Adipocyte (in vitro differentiated cells): Measurements from ENCODE around the gene SLC3A2.

Experiments used
- DNase-seq: peaks from one replicate; pipeline ENCODE4 v3.0.0-alpha.2; 2015; ENCODE audit warnings: low read depth
- H3K27me3 ChIP-seq: replicated peaks from 2 replicates; pipeline ENCODE4 v1.7.0; 2013; ENCODE audit warnings: mild to moderate bottlenecking, low read length, moderate library complexity; ENCODE audit not compliant: control insufficient read depth, insufficient read depth
- H3K36me3 ChIP-seq: 2 replicates; pipeline ENCODE4 v1.7.0; 2013; ENCODE audit warnings: low read length, mild to moderate bottlenecking, moderate library complexity; ENCODE audit not compliant: control insufficient read depth, insufficient read depth, severe bottlenecking
- H3K4me1 ChIP-seq: 2 replicates; pipeline ENCODE4 v1.7.0; 2013; ENCODE audit warnings: mild to moderate bottlenecking, low read length, moderate library complexity; ENCODE audit not compliant: control insufficient read depth, insufficient read depth
- H3K4me3 ChIP-seq: 2 replicates; pipeline ENCODE4 v1.7.0; 2013; ENCODE audit warnings: mild to moderate bottlenecking, low read length, moderate library complexity
- H3K9ac ChIP-seq: 2 replicates; pipeline ENCODE4 v1.7.0; 2013; ENCODE audit warnings: mild to moderate bottlenecking, low read length, moderate library complexity
- H3K9me3 ChIP-seq: 2 replicates; pipeline ENCODE4 v1.7.0; 2013; ENCODE audit warnings: mild to moderate bottlenecking, low read length, moderate library complexity; ENCODE audit not compliant: control insufficient read depth

The SLC3A2 gene

DNA sequence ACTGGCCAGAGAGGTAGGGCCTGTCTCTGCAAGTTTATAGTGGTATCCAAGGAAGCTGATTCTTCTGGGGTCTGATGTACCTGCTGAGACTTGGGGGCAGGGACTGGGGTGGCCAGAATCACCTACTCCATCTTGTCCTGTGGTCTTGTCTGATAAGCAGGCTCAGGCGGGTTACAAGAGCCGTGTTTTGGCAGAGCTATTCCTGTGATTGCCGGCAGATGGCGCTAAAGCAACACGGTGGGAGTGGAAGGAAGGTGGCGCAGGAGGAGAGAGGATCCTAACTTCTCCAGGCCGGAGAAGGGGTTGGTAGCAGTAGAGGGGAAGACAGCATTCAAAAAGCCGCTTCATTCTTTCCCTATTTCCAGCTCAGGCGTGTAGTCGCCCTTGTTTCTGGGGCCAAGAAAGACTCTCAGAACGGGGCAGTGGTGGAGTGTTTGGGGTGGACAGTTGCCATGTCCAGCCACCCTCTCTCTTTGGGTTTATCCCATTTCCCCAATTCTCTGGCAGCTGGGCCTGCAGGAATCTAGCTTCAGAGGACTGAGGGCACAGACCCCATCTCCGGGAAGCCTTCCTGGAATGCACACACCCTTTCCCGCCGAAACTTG lies 25.3 kb downstream of the SLC3A2 start:
- no peaks in the 10 kb centered on the region for H3K9me3 ChIP-seq
- DNase-seq = peak; percentile 92
- peaks cover 21% of the 10 kb centered on the region for H3K4me1 ChIP-seq
- no peak overlapping the region for H3K4me3 ChIP-seq
- no peak overlapping the region for H3K9ac ChIP-seq
- H3K27me3 ChIP-seq = peaks cover 11% of the 10 kb centered on the region
- H3K36me3 ChIP-seq = no peaks in the 10 kb centered on the region

DNA sequence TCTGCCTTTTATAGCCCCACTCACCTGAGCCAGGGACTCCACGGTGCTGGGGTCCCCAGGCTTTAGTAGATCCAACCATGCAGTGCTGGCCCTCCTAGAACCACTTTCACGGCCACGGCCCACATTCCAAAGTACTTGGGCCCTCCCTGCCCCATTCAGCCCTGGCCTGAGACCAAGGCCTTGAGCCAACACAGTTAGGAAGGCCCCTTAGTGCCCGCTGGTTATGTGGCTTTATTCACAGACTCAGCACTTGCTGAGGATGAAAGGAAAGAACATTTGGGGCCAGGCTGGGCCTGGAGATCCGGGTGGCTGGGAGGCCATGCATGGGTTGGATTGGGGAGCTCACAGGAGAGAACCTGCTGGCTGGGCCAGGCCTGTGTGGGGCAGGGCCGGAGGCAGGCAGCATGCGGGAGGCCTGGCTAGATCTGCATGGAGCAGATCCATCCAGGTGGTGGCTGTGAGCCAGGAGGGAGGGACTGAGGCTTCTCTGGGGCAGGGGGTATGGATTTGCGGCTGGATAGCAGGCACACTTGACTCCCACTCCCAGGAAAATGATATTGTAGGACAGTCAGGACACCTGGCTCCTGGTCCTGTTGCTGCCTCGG lies 27.9 kb downstream of the SLC3A2 start:
- H3K27me3 ChIP-seq = peaks cover 20% of the 10 kb centered on the region
- H3K4me1 ChIP-seq = peaks cover 21% of the 10 kb centered on the region
- no peaks in the 10 kb centered on the region for H3K36me3 ChIP-seq
- no peak for DNase-seq
- no peaks in the 10 kb centered on the region for H3K9me3 ChIP-seq
- H3K9ac ChIP-seq = no peak overlapping the region
- H3K4me3 ChIP-seq = no peak overlapping the region

GRCh38 chr11:62909107-62909894 lies 28.6 kb downstream of the SLC3A2 start:
- H3K4me1 ChIP-seq = peaks cover 21% of the 10 kb centered on the region
- peaks cover 20% of the 10 kb centered on the region for H3K27me3 ChIP-seq
- H3K9me3 ChIP-seq = no peaks in the 10 kb centered on the region
- H3K4me3 ChIP-seq = no peak overlapping the region
- no peak overlapping the region for H3K9ac ChIP-seq
- peak; percentile 53 for DNase-seq
- H3K36me3 ChIP-seq = no peaks in the 10 kb centered on the region

DNA sequence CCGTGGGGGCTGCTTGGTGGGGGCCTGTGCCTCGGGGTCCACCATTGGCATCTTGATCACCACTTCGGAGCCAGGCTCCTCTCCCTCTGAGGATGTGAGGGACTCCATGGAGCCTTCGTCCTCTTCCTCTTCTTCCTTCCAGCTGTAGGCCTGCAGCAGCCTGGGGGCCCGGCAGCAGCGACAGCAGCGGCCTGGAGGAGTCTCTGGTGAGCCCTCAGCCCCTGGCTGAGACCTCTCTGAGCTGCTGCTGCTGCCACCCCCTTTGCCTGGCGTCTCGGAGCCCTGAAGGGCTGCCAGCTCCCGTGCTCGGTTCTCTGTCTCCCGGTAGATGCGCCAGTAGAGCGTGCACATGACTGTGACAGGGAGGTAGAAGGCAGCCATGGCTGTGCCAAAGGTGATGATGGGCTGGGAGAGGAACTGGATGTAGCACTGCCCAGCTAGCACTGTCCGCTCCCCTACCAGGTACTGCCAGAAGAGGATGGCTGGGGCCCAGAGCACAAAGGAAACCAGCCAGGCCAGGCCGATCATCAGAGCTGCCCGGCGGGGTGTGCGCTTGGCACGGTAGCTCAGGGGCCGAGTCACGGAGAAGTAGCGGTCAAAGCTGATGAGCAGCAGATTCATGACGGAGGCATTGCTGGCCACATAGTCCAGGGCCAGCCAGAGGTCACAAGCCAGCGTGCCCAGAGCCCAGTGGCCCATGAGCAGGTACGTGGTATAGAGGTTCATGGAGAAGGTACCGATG lies 29.6 kb downstream of the SLC3A2 start:
- Histone ChIP-seq H3K9me3 (no peaks in the 10 kb centered on the region), H3K4me1 (peaks cover 21% of the 10 kb centered on the region), H3K27me3 (peaks cover 20% of the 10 kb centered on the region), H3K36me3 (no peaks in the 10 kb centered on the region), H3K9ac (no peak overlapping the region), H3K4me3 (no peak overlapping the region)
- no peak for DNase-seq

- Histone ChIP-seq H3K9ac (no peak overlapping the region), H3K4me3 (no peak overlapping the region), H3K27me3 (peaks cover 20% of the 10 kb centered on the region), H3K4me1 (peaks cover 17% of the 10 kb centered on the region), H3K9me3 (no peaks in the 10 kb centered on the region), H3K36me3 (no peaks in the 10 kb centered on the region)
- no peak for DNase-seq
Measured at GRCh38 chr11:62911137-62912130, 30.7 kb downstream of the SLC3A2 start.

GRCh38 chr11:62912268-62912667 lies 31.6 kb downstream of the SLC3A2 start:
- Histone ChIP-seq H3K36me3 (no peaks in the 10 kb centered on the region), H3K27me3 (peaks cover 18% of the 10 kb centered on the region), H3K9me3 (no peaks in the 10 kb centered on the region), H3K9ac (no peak overlapping the region), H3K4me1 (peaks cover 17% of the 10 kb centered on the region), H3K4me3 (no peak overlapping the region)
- DNase-seq = no peak

DNA sequence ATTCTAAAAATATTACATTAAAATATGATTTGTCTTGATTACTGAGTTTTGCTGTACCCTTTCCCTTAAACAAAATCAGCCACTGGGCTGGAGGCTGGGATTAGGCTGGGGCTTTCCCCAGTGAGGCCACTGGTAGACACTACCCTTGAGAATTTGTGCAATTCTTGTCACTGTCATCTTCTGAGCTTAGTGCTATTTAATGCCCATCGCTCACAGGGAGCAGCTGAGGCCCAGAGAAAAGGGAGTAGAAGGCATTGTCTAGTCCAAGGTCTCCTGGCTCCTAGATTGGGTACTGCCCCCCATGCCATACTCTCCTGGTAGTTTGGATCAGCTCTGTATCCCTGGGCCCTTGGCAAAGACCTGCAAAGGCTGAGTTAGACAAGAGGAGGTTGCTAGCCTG lies 33.7 kb downstream of the SLC3A2 start:
- peaks cover 32% of the 10 kb centered on the region for H3K27me3 ChIP-seq
- H3K4me1 ChIP-seq = peaks cover 7% of the 10 kb centered on the region
- H3K9ac ChIP-seq = no peak overlapping the region
- DNase-seq = no peak
- H3K9me3 ChIP-seq = no peaks in the 10 kb centered on the region
- H3K36me3 ChIP-seq = no peaks in the 10 kb centered on the region
- no peak overlapping the region for H3K4me3 ChIP-seq

GRCh38 chr11:62917906-62918502 lies 37.3 kb downstream of the SLC3A2 start:
- Histone ChIP-seq H3K4me3 (no peak overlapping the region), H3K4me1 (no peaks in the 10 kb centered on the region), H3K9me3 (no peaks in the 10 kb centered on the region), H3K9ac (no peak overlapping the region), H3K27me3 (peaks cover 48% of the 10 kb centered on the region), H3K36me3 (no peaks in the 10 kb centered on the region)
- no peak for DNase-seq

DNA sequence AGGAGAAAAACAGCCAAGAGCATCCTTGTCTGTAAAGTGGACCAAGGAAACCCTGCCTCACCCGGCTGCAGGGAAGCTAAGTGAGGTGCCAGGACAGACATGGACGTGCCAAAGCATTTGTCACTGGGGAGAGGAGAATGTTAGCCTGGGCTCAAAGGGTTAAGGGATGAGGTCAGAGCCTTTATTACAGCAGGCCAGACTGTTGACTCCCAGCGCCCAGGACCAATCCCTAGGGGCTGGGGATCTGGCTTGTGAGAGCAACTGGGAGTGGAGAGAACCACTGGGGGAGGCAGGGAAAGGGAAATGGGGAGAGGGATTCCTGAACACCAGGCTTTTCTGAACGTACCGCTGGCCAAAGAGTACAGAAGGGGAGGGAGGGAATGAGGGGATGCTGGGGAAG lies 37.8 kb downstream of the SLC3A2 start:
- Histone ChIP-seq H3K4me3 (no peak overlapping the region), H3K36me3 (no peaks in the 10 kb centered on the region), H3K9ac (no peak overlapping the region), H3K4me1 (peaks cover under 1% of the 10 kb centered on the region), H3K9me3 (no peaks in the 10 kb centered on the region), H3K27me3 (peaks cover 52% of the 10 kb centered on the region)
- no peak for DNase-seq

GRCh38 chr11:62919476-62919875 lies 38.8 kb downstream of the SLC3A2 start:
- DNase-seq = no peak
- no peak overlapping the region for H3K9ac ChIP-seq
- H3K4me3 ChIP-seq = no peak overlapping the region
- peaks cover 5% of the 10 kb centered on the region for H3K4me1 ChIP-seq
- H3K9me3 ChIP-seq = no peaks in the 10 kb centered on the region
- no peaks in the 10 kb centered on the region for H3K36me3 ChIP-seq
- peaks cover 57% of the 10 kb centered on the region for H3K27me3 ChIP-seq
